ENCODE results near the gene MDC1.

MDC1 gene

DNA sequence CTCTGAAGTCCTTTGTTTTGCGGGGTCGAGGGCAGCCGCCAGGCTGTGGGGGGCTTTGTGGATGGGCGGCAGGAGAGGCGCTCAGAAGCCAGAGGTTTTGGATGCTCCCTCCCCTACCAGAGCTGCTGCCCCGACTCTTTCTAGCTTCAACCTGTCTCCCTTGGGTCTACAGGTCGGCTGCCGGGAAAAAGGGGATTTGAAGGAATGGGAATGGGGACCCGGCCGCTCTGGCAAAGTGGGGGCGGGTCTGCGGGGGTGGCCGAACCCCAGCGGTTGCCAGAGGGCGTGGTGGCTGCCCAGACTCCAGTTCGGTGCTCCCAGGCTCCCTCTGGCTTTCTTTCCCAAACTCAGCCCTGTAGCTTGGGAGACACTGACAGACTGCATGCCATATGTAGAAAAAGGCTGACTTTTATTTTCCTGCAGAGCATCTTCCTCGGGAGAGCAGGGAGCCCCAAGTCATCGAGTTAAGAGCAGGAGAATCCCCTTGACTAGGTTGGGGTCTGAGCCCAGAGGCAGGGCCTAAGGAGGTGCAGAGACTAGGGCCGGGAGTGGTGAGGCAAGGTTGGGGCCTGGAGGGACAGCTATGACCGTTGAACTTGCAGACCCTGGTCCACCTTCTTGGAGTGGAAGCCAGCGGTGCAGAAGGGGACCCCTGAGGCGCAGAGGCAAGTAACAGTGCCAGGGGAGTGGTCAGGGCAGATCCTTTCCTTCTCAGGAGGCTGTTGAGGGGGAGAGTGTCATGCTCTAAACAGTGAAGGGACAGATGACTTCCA lies 29.2 kb downstream of the MDC1 start:
- Histone ChIP-seq H3K4me1 (ENCODE audit: insufficient read depth, low read length) (peaks cover 42% of the 10 kb centered on the region), H3K27ac (ENCODE audit: low read depth, low read length) (peak overlapping the region; percentile 100), H3K27me3 (ENCODE audit: control insufficient read depth in 1 of 2, insufficient read depth in 2 of 2, low read length in 2 of 2) (no peaks in the 10 kb centered on the region), H3K9ac (ENCODE audit: low read length) (peak overlapping the region; percentile 86), H3K36me3 (ENCODE audit: insufficient read depth, low read length) (peaks cover 3% of the 10 kb centered on the region), H3K4me3 (ENCODE audit: low read depth in 1 of 2, low read length in 2 of 2) (peak overlapping the region; percentile 94 to 99), H3K9me3 (ENCODE audit: low read length) (no peaks in the 10 kb centered on the region)

GRCh38 chr6:30686908-30687658 lies 30.0 kb downstream of the MDC1 start:
- Histone ChIP-seq H3K27ac (ENCODE audit: low read depth, low read length) (peak overlapping the region; percentile 100), H3K36me3 (ENCODE audit: insufficient read depth, low read length) (peaks cover 3% of the 10 kb centered on the region), H3K27me3 (ENCODE audit: control insufficient read depth in 1 of 2, insufficient read depth in 2 of 2, low read length in 2 of 2) (no peaks in the 10 kb centered on the region), H3K4me1 (ENCODE audit: insufficient read depth, low read length) (peaks cover 49% of the 10 kb centered on the region), H3K4me3 (ENCODE audit: low read depth in 1 of 2, low read length in 2 of 2) (peak overlapping the region; percentile 94 to 99), H3K9me3 (ENCODE audit: low read length) (no peaks in the 10 kb centered on the region), H3K9ac (ENCODE audit: low read length) (peak overlapping the region; percentile 86)

DNA sequence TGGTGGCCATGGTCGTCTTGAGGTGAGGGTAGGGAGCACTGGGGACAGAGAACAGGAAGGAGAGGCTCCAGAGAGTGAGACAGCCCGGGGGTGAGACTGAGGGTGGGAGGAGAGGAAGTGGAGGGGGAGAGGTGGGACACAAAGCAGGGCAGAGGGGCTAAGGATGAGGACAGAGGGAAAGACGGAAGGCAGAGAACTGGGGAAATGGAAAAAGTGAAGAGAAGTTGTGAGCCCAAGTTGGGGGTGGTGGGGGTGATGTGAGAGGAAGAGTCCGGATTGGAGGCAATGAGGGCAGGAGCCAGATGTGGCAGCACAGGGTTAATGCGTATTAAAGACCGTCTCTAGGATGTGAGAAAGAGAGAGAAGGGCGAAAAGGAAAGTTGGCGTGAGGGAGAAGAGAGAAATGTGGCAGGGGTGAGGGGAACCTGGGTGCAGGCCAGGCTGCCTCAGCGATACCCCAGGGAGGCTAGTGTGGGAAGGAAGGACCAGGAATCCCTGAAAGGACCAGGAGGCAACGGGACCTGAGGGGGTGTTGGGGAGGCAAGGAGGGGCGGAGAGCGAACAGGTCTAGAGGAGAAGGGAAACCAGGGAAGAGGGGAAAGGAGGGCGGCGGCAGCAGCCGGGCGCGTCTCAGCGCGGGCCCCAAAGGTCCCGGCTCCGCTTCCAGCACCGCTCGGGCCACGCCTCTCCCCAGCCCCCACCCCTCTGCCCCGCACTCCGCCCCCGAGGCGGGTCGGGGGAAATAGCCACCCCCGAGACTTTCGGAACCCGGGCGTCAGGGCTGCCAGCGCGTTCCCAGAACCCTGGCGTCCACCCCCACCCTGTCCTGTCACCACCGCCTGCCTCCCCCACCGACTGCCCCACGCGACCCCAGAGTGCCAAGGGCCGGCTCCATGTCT lies 30.8 kb downstream of the MDC1 start, which contains the start of gene PPP1R18:
Gene PPP1R18 (minus strand): TSS at position 637 of the 899 bp plus-strand sequence. CDS start 627 bp downstream, at position 10.
- Histone ChIP-seq H3K27ac (ENCODE audit: low read depth, low read length) (peak within 1 kb of the TSS; percentile 100), H3K9me3 (ENCODE audit: low read length) (no peaks in the 10 kb centered on the region), H3K27me3 (ENCODE audit: control insufficient read depth in 1 of 2, insufficient read depth in 2 of 2, low read length in 2 of 2) (no peaks in the 10 kb centered on the region), H3K4me1 (ENCODE audit: insufficient read depth, low read length) (peaks cover 54% of the 10 kb centered on the region), H3K9ac (ENCODE audit: low read length) (peak within 1 kb of the TSS; percentile 98), H3K4me3 (ENCODE audit: low read depth in 1 of 2, low read length in 2 of 2) (peak within 1 kb of the TSS; percentile 94 to 99), H3K36me3 (ENCODE audit: insufficient read depth, low read length) (peaks cover 3% of the 10 kb centered on the region)

GRCh38 chr6:30685157-30686008 lies 31.7 kb downstream of the MDC1 start:
- Histone ChIP-seq H3K36me3 (ENCODE audit: insufficient read depth, low read length) (peaks cover 4% of the 10 kb centered on the region), H3K9ac (ENCODE audit: low read length) (peak overlapping the region; percentile 98), H3K27ac (ENCODE audit: low read depth, low read length) (peak overlapping the region; percentile 100), H3K9me3 (ENCODE audit: low read length) (no peaks in the 10 kb centered on the region), H3K27me3 (ENCODE audit: control insufficient read depth in 1 of 2, insufficient read depth in 2 of 2, low read length in 2 of 2) (no peaks in the 10 kb centered on the region), H3K4me3 (ENCODE audit: low read depth in 1 of 2, low read length in 2 of 2) (peak overlapping the region; percentile 88 to 99), H3K4me1 (ENCODE audit: insufficient read depth, low read length) (peaks cover 59% of the 10 kb centered on the region)

DNA sequence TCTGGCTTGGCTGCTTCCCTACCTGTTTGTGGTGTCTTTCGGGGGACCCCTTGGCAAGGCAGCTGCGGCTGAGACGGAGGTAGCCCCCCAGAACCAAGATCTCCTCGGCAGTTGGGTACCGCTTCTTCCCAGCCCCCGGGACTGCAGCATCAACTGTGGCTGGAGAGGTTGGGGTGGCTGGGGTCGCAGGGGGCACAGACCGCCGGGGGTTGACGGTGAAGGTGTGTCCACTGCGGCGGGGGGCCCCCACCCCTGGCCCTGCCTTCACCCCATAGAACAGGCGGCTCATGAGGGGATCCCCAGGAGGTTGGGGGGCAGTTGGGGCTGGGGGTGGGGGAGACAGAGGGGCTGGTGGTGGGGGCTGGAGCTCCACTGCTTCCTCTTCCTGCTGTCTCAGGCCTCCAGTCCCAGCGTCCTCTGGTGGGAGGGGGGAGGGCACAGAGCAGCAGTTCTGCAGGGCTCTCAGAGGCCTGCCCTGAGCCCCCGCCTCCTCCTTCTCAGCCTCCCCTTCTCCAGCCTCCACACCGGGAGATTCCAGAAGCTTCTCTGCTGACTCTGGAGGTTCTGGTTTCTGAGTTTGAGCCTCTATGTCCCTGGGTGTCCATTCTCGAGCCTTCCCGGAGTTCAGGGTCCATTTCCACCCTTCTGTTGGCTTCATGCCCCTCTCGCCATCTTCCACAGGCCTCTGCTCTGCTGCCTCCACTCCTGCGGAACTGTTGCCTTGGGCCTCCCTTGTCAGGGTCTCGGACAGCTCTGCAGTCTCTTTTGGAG lies 32.5 kb downstream of the MDC1 start:
- H3K9me3 ChIP-seq (ENCODE audit: low read length) = no peaks in the 10 kb centered on the region
- peak overlapping the region; percentile 88 to 99 for H3K4me3 ChIP-seq (ENCODE audit: low read depth in 1 of 2, low read length in 2 of 2)
- H3K27ac ChIP-seq (ENCODE audit: low read depth, low read length) = peak overlapping the region; percentile 100
- H3K9ac ChIP-seq (ENCODE audit: low read length) = peak overlapping the region; percentile 98
- H3K36me3 ChIP-seq (ENCODE audit: insufficient read depth, low read length) = peaks cover 12% of the 10 kb centered on the region
- no peaks in the 10 kb centered on the region for H3K27me3 ChIP-seq (ENCODE audit: control insufficient read depth in 1 of 2, insufficient read depth in 2 of 2, low read length in 2 of 2)
- peaks cover 60% of the 10 kb centered on the region for H3K4me1 ChIP-seq (ENCODE audit: insufficient read depth, low read length)

DNA sequence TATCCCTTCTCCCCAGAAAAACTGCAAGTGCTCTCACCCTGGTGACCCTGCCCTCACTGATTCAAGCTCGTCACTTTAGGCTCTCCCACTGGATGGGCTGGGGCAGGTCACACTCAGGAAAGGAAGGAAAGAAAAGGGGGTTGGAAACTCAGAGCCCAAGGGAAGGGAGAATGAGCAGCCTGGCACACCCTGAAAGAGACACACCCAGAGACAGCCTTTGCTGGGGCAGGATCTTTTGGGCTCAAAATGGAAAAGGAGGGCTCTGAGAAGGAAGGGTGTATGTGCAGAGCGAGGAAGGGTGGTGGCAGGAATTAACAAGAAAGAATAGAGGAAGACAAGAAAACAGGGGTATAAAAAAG lies 33.1 kb downstream of the MDC1 start:
- peaks cover 57% of the 10 kb centered on the region for H3K4me1 ChIP-seq (ENCODE audit: insufficient read depth, low read length)
- no peaks in the 10 kb centered on the region for H3K27me3 ChIP-seq (ENCODE audit: control insufficient read depth in 1 of 2, insufficient read depth in 2 of 2, low read length in 2 of 2)
- peaks cover 14% of the 10 kb centered on the region for H3K36me3 ChIP-seq (ENCODE audit: insufficient read depth, low read length)
- H3K27ac ChIP-seq (ENCODE audit: low read depth, low read length) = peak overlapping the region; percentile 100
- H3K4me3 ChIP-seq (ENCODE audit: low read depth in 1 of 2, low read length in 2 of 2) = peak overlapping the region; percentile 88 to 99
- H3K9me3 ChIP-seq (ENCODE audit: low read length) = no peaks in the 10 kb centered on the region
- H3K9ac ChIP-seq (ENCODE audit: low read length) = peak overlapping the region; percentile 98

DNA sequence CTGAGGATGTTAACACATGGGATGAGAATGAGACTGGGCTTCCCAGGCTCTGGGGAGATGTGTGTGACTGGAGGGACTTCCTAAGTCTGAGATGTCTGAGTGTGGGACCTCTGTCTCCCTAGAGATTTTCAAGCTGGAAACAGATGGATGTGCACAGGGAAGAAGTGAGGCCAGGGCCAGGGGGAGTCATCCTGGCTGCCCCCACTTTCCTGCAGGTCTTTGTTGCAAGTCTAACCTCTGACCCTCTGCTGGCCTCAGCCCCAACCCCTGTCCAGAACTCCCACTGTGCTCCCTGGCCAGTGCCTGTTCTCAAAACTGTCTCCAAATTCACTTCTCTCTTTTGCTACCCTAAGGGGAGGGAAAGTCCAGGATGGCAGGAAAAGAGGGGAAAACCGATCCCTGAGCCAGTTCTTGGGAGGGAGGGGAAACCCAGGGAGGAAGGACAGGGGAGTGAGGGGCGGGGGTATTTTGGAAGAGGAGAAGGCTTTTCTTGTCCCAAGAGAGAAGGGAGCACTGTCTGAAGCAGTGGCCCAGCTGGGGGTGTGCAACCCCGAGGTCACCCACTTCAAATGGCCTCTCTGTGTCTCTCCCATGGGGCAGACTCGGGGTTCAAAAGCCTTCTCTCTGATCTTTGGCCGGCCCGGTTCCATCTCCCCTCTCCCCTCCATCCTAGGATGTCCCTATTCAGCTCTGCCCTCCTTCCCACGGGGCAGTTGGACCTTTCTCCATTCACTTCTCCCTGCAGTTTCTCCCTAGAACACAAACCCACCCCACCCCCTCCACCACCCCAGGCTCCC lies 33.7 kb downstream of the MDC1 start:
- H3K4me3 ChIP-seq (ENCODE audit: low read depth in 1 of 2, low read length in 2 of 2) = peak overlapping the region; percentile 88 to 99
- no peaks in the 10 kb centered on the region for H3K27me3 ChIP-seq (ENCODE audit: control insufficient read depth in 1 of 2, insufficient read depth in 2 of 2, low read length in 2 of 2)
- H3K36me3 ChIP-seq (ENCODE audit: insufficient read depth, low read length) = peaks cover 20% of the 10 kb centered on the region
- peak overlapping the region; percentile 98 for H3K9ac ChIP-seq (ENCODE audit: low read length)
- peaks cover 51% of the 10 kb centered on the region for H3K4me1 ChIP-seq (ENCODE audit: insufficient read depth, low read length)
- no peaks in the 10 kb centered on the region for H3K9me3 ChIP-seq (ENCODE audit: low read length)
- peak overlapping the region; percentile 100 for H3K27ac ChIP-seq (ENCODE audit: low read depth, low read length)

GRCh38 chr6:30682143-30683117 lies 34.7 kb downstream of the MDC1 start:
- H3K9me3 ChIP-seq (ENCODE audit: low read length) = no peaks in the 10 kb centered on the region
- H3K36me3 ChIP-seq (ENCODE audit: insufficient read depth, low read length) = peaks cover 27% of the 10 kb centered on the region
- peak overlapping the region; percentile 98 for H3K9ac ChIP-seq (ENCODE audit: low read length)
- H3K4me1 ChIP-seq (ENCODE audit: insufficient read depth, low read length) = peaks cover 44% of the 10 kb centered on the region
- H3K27ac ChIP-seq (ENCODE audit: low read depth, low read length) = peak overlapping the region; percentile 100
- no peaks in the 10 kb centered on the region for H3K27me3 ChIP-seq (ENCODE audit: control insufficient read depth in 1 of 2, insufficient read depth in 2 of 2, low read length in 2 of 2)
- H3K4me3 ChIP-seq (ENCODE audit: low read depth in 1 of 2, low read length in 2 of 2) = peak overlapping the region; percentile 88 to 99

- Histone ChIP-seq H3K4me3 (ENCODE audit: low read depth in 1 of 2, low read length in 2 of 2) (peak overlapping the region; percentile 35 to 99), H3K36me3 (ENCODE audit: insufficient read depth, low read length) (peaks cover 34% of the 10 kb centered on the region), H3K4me1 (ENCODE audit: insufficient read depth, low read length) (peaks cover 44% of the 10 kb centered on the region), H3K9me3 (ENCODE audit: low read length) (no peaks in the 10 kb centered on the region), H3K27me3 (ENCODE audit: control insufficient read depth in 1 of 2, insufficient read depth in 2 of 2, low read length in 2 of 2) (no peaks in the 10 kb centered on the region), H3K27ac (ENCODE audit: low read depth, low read length) (peak overlapping the region; percentile 100), H3K9ac (ENCODE audit: low read length) (peak overlapping the region; percentile 98)
These were observed 35.3 kb downstream of the MDC1 start for GRCh38 chr6:30681766-30682142.

All from muscle layer of colon (tissue), 2 donors.